Endothelial cell of umbilical vein (primary cell): ENCODE results near the gene FRMD4A. TPM values are rescaled to one million over a fixed set of nuclear protein-coding genes. Genes with fewer than 3 reads are reported as not detected.

Source experiments
- BruUV-seq: library from RNA; stranded (reverse); fragments of 400-500 nt; replicated peaks from 2 replicates; lab custom pipeline; 2021; lab: Mats Ljungman, UMichigan
- CTCF ChIA-PET: fragments of 300-600, 350-600 bp; sonication (Branson Sonifier 250); formaldehyde crosslinking; loops from one replicate; lab custom pipeline; 2021; ENCODE audit warnings: antibody characterized with exemption, inconsistent platforms; lab: Charles Lee
- POLR2A ChIA-PET: fragments of 300-600, 350-600 bp; sonication (Branson Sonifier 250); formaldehyde crosslinking; loops from one replicate; lab custom pipeline; 2021; ENCODE audit warnings: antibody characterized with exemption, inconsistent platforms; lab: Charles Lee
- DNase-seq: peaks from one replicate; pipeline ENCODE4 v3.0.0-alpha.2; 2011; ENCODE audit warnings: low read depth, low spot score
- FAIRE-seq: peaks from 2 replicates; lab custom pipeline; 2011; peaks lifted over from hg19 to GRCh38; lab: Jason Lieb, UNC
- H2AFZ ChIP-seq: 2 replicates; pipeline ENCODE4 v1.6.0; 2012; ENCODE audit warnings: low read depth, low read length, control low read depth, inconsistent platforms
- H3K27ac ChIP-seq: 2 replicates; pipeline ENCODE4 v1.5.1; 2011; ENCODE audit warnings: low read depth, mild to moderate bottlenecking, control low read depth, low read length, moderate library complexity; ENCODE audit not compliant: insufficient read depth
- H3K27me3 ChIP-seq, 2 experiments: 2 replicates each; pipeline versions ENCODE4 v1.6.0 to v1.6.1; 2011; ENCODE audit warnings: low read length in 2 of 2, mixed read lengths in 1 of 2; ENCODE audit not compliant: control insufficient read depth in 2 of 2, insufficient read depth in 2 of 2
- H3K36me3 ChIP-seq, 2 experiments: 2 replicates in 1 of 2; 3 replicates in 1 of 2; pipeline ENCODE4 v1.5.1; 2011; ENCODE audit warnings: low read length in 2 of 2, mild to moderate bottlenecking in 1 of 2, moderate library complexity in 1 of 2; ENCODE audit not compliant: control insufficient read depth in 2 of 2, insufficient read depth in 2 of 2; ENCODE audit errors: extremely low read depth in 1 of 2
- H3K4me1 ChIP-seq: 3 replicates; pipeline ENCODE4 v1.5.1; 2011; ENCODE audit warnings: mild to moderate bottlenecking, low read length; ENCODE audit not compliant: control insufficient read depth, insufficient read depth; ENCODE audit errors: extremely low read depth
- H3K4me2 ChIP-seq: 2 replicates; pipeline ENCODE4 v1.6.1; 2011; ENCODE audit warnings: low read length, control low read depth, mixed read lengths; ENCODE audit not compliant: insufficient read depth
- H3K4me3 ChIP-seq, 3 experiments: fragments of 200-600 bp in 1 of 3; sonication (generic), shearing (Covaris generic) in 1 of 3; replicated peaks in 1 of 3; 2 replicates each; pipeline ENCODE4 v1.5.1; 2011 to 2016; ENCODE audit warnings: control low read depth in 3 of 3, low read length in 3 of 3, mild to moderate bottlenecking in 2 of 3, inconsistent platforms in 1 of 3, low read depth in 1 of 3, moderate library complexity in 1 of 3; ENCODE audit not compliant: insufficient read depth in 1 of 3
- H3K79me2 ChIP-seq: 2 replicates; pipeline ENCODE4 v1.6.0; 2012; ENCODE audit warnings: low read length, inconsistent platforms; ENCODE audit not compliant: control insufficient read depth, insufficient read depth
- H3K9ac ChIP-seq: replicated peaks from 2 replicates; pipeline ENCODE3; 2011; ENCODE audit warnings: low read length, control low read depth; ENCODE audit not compliant: insufficient read depth; ENCODE audit errors: extremely low read depth
- H3K9me1 ChIP-seq: replicated peaks from 3 replicates; pipeline ENCODE4 v1.6.0; 2011; ENCODE audit warnings: mild to moderate bottlenecking, low read length; ENCODE audit not compliant: control insufficient read depth, insufficient read depth; ENCODE audit errors: extremely low read depth
- H3K9me3 ChIP-seq: replicated peaks from 2 replicates; pipeline ENCODE4 v1.5.1; 2012; ENCODE audit warnings: low read length, inconsistent platforms; ENCODE audit not compliant: control insufficient read depth, insufficient read depth
- H4K20me1 ChIP-seq: replicated peaks from 2 replicates; pipeline ENCODE3; 2011; ENCODE audit warnings: mild to moderate bottlenecking, low read length; ENCODE audit not compliant: control insufficient read depth, insufficient read depth; ENCODE audit errors: extremely low read depth
- EZH2 ChIP-seq: IDR thresholded peaks from 2 replicates; pipeline ENCODE4 v1.6.1; 2012; ENCODE audit warnings: borderline replicate concordance, low read depth, mild to moderate bottlenecking, moderate library complexity, low read length, inconsistent platforms; ENCODE audit not compliant: severe bottlenecking
- FOS ChIP-seq: IDR thresholded peaks from 2 replicates; pipeline ENCODE4 v1.6.1; 2011; ENCODE audit warnings: mild to moderate bottlenecking, low read length, moderate library complexity, borderline replicate concordance; ENCODE audit not compliant: insufficient read depth
- GATA2 ChIP-seq: IDR thresholded peaks from 2 replicates; pipeline ENCODE4 v1.7.0; 2011; ENCODE audit warnings: low read depth, mild to moderate bottlenecking, moderate library complexity, mixed read lengths, low read length; ENCODE audit not compliant: insufficient read length, insufficient read depth
- JUN ChIP-seq: IDR thresholded peaks from 2 replicates; pipeline ENCODE4 v1.6.1; 2011; ENCODE audit warnings: borderline replicate concordance, low read depth; ENCODE audit not compliant: insufficient read length, insufficient read depth
- MAX ChIP-seq: IDR thresholded peaks from 2 replicates; pipeline ENCODE4 v1.6.1; 2011; ENCODE audit not compliant: insufficient read depth, insufficient read length
- MYC ChIP-seq: IDR thresholded peaks from one replicate; pipeline ENCODE4 v1.6.1; 2011; ENCODE audit warnings: mild to moderate bottlenecking, low read depth, low read length
- POLR2A ChIP-seq: IDR thresholded peaks from 2 replicates; pipeline ENCODE4 v1.6.1; 2012; ENCODE audit warnings: low read depth, mild to moderate bottlenecking, control low read depth, low read length
- POLR2AphosphoS5 ChIP-seq: IDR thresholded peaks from 2 replicates; pipeline ENCODE4 v1.6.1; 2012; ENCODE audit warnings: low read depth, mild to moderate bottlenecking, control low read depth, low read length, moderate library complexity; ENCODE audit not compliant: insufficient read depth
- dilution Hi-C: fragments of 300-500 bp; cut with MboI; formaldehyde crosslinking; loops from one replicate; pipeline ENCODE4 v1.15.0; 2019; ENCODE audit warnings: low sequenced_read_pairs; ENCODE audit not compliant: extremely low pct_ligation_motif_present
- intact Hi-C: fragments of 100-400 bp; cut with micrococcal nuclease; formaldehyde crosslinking; loops from one replicate; pipeline ENCODE4 v1.10.0; 2022
- polyA plus RNA-seq, 4 experiments: library from polyadenylated mRNA; depleted of rRNA in 3 of 4; stranded (reverse) in 3 of 4; unstranded in 1 of 4; fragments of >200 nt; gene quantifications; 2 replicates each; pipeline versions ENCODE4 v1.2.1 to v1.2.3, GENCODE V29; 2011 to 2012; ENCODE audit warnings: missing spikeins in 1 of 4
- total RNA-seq: library from RNA; stranded (reverse); gene quantifications from 2 replicates; pipeline ENCODE4 v1.2.3, GENCODE V29; 2021
- TF ChIP-seq, protein P1 (sequence below), 2 donors: IDR thresholded peaks; 1 replicate in 1 of 2; 2 replicates in 1 of 2; pipeline ENCODE4 v1.5.1; 2011; ENCODE audit warnings: low read length in 2 of 2, mild to moderate bottlenecking in 2 of 2, moderate library complexity in 2 of 2, control low read depth in 1 of 2, inconsistent platforms in 1 of 2, low read depth in 1 of 2; ENCODE audit not compliant: insufficient read depth in 1 of 2; ENCODE audit errors: extremely low read depth in 1 of 2

FRMD4A gene
- total and polyA plus RNA-seq, 2 donors (not counting 3 experiments of a cell fraction or from before 2014, with no cell fraction given) = 123 to 148 TPM

GRCh38 chr10:14080795-14081194, 249.9 kb downstream of the FRMD4A start:
- H3K9ac ChIP-seq = no peak overlapping the region
- no peak overlapping the region for H3K27ac ChIP-seq
- H3K9me3 ChIP-seq = no peaks in the 10 kb centered on the region
- H3K4me1 ChIP-seq = no peaks in the 10 kb centered on the region
- no peak overlapping the region for H2AFZ ChIP-seq
- intact Hi-C loops = no loop called here
- no peaks in the 10 kb centered on the region for H3K9me1 ChIP-seq
- no peaks in the 10 kb centered on the region for H3K79me2 ChIP-seq
- CTCF ChIA-PET = interaction anchor here (1.0 to 1.3 kb wide), 3 partner anchors 8 to 294 kb away, joined by 3 to 5 read pairs (median 4); no protein-coding TSS in a partner anchor
- FAIRE-seq (no peak), DNase-seq (no peak)
- H3K4me3 ChIP-seq = no peak overlapping the region
- no peaks in the 10 kb centered on the region for H3K27me3 ChIP-seq
- dilution Hi-C loops = no loop called here
- H3K4me2 ChIP-seq = no peak overlapping the region
- H3K36me3 ChIP-seq = no peaks in the 10 kb centered on the region
- no peak for TF ChIP-seq POLR2AphosphoS5
- no peaks in the 10 kb centered on the region for H4K20me1 ChIP-seq
- POLR2A ChIA-PET = interaction anchor here (0.6 kb wide), 1 partner anchor 199 kb away, joined by 3 read pairs; no protein-coding TSS in a partner anchor
- BruUV-seq = no TSS peak

GRCh38 chr10:14077430-14077829, 253.3 kb downstream of the FRMD4A start:
- Histone ChIP-seq H3K27ac (no peak overlapping the region), H2AFZ (no peak overlapping the region), H3K27me3 (no peaks in the 10 kb centered on the region), H3K9me3 (no peaks in the 10 kb centered on the region), H3K9me1 (no peaks in the 10 kb centered on the region), H3K36me3 (no peaks in the 10 kb centered on the region), H3K4me1 (peaks cover 28% of the 10 kb centered on the region), H3K79me2 (no peaks in the 10 kb centered on the region), H3K4me3 (no peak overlapping the region), H4K20me1 (no peaks in the 10 kb centered on the region), H3K9ac (no peak overlapping the region), H3K4me2 (no peak overlapping the region)
- no TSS peak for BruUV-seq
- FAIRE-seq (no peak), DNase-seq (no peak)
- dilution Hi-C loops (no loop called here), intact Hi-C loops (no loop called here)
- POLR2A ChIA-PET = no interaction called here
- TF ChIP-seq POLR2AphosphoS5 (no peak), EZH2 (no peak), POLR2A (no peak), GATA2 (no peak), JUN (no peak), MAX (no peak), MYC (no peak), FOS (no peak)
- TF ChIP-seq, protein P1, sequence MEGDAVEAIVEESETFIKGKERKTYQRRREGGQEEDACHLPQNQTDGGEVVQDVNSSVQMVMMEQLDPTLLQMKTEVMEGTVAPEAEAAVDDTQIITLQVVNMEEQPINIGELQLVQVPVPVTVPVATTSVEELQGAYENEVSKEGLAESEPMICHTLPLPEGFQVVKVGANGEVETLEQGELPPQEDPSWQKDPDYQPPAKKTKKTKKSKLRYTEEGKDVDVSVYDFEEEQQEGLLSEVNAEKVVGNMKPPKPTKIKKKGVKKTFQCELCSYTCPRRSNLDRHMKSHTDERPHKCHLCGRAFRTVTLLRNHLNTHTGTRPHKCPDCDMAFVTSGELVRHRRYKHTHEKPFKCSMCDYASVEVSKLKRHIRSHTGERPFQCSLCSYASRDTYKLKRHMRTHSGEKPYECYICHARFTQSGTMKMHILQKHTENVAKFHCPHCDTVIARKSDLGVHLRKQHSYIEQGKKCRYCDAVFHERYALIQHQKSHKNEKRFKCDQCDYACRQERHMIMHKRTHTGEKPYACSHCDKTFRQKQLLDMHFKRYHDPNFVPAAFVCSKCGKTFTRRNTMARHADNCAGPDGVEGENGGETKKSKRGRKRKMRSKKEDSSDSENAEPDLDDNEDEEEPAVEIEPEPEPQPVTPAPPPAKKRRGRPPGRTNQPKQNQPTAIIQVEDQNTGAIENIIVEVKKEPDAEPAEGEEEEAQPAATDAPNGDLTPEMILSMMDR (IDR thresholded peaks at IDR 0.05; ENCODE audit: extremely low read depth in 1 of 2, insufficient read depth in 1 of 2, low read depth in 1 of 2, low read length in 2 of 2) = no peak
- CTCF ChIA-PET = interaction anchor here (1.0 to 1.1 kb wide), 2 partner anchors 17 to 43 kb away, joined by 3 read pairs; no protein-coding TSS in a partner anchor
